OCI-LY7 (cell line): ENCODE measurements around the gene H6PD. TPM values are rescaled to one million over a fixed set of nuclear protein-coding genes. Genes with fewer than 3 reads are reported as not detected.

Source experiments
- BruUV-seq: library from RNA; stranded (reverse); fragments of 400-500 nt; replicated peaks from 2 replicates; lab custom pipeline; 2021; lab: Mats Ljungman, UMichigan
- CTCF ChIA-PET: fragments of 300-600 bp; sonication (Branson Sonifier 250); formaldehyde crosslinking; loops from one replicate; lab custom pipeline; 2022; ENCODE audit warnings: antibody characterized with exemption; ENCODE audit not compliant: unreplicated experiment; lab: Charles Lee
- POLR2A ChIA-PET: fragments of 300-600 bp; sonication (Branson Sonifier 250); formaldehyde crosslinking; loops from one replicate; lab custom pipeline; 2022; ENCODE audit warnings: antibody characterized with exemption; lab: Charles Lee
- DNase-seq: peaks from one replicate; pipeline ENCODE4 v3.0.0-alpha.2; 2015; ENCODE audit warnings: low spot score
- H2AFZ ChIP-seq: fragments of 200-600 bp; sonication (generic), shearing (Covaris generic); 2 replicates; pipeline ENCODE4 v1.6.1; 2014; ENCODE audit warnings: mild to moderate bottlenecking, antibody characterized with exemption, low read length, moderate library complexity
- H3K27ac ChIP-seq: fragments of 200-600 bp; sonication (generic); 2 replicates; pipeline ENCODE4 v1.5.1; 2014; ENCODE audit warnings: mixed run types, low read depth, mild to moderate bottlenecking, moderate library complexity, low read length, inconsistent platforms; ENCODE audit not compliant: poor library complexity, severe bottlenecking
- H3K36me3 ChIP-seq: fragments of 200-600 bp; sonication (generic); 2 replicates; pipeline ENCODE4 v1.6.1; 2014; ENCODE audit warnings: mild to moderate bottlenecking, antibody characterized with exemption, low read length, moderate library complexity, mixed read lengths; ENCODE audit not compliant: insufficient read depth
- H3K4me1 ChIP-seq: fragments of 200-600 bp; sonication (generic); 2 replicates; pipeline ENCODE4 v1.5.1; 2014; ENCODE audit warnings: mild to moderate bottlenecking, low read length; ENCODE audit not compliant: insufficient read depth, poor library complexity, severe bottlenecking
- H3K4me2 ChIP-seq: fragments of 200-600 bp; sonication (generic); 2 replicates; pipeline ENCODE4 v1.6.1; 2014; ENCODE audit warnings: mild to moderate bottlenecking, low read length
- H3K4me3 ChIP-seq: fragments of 200-600 bp; sonication (generic); 2 replicates; pipeline ENCODE4 v1.5.1; 2014; ENCODE audit warnings: mild to moderate bottlenecking, low read depth, low read length; ENCODE audit not compliant: poor library complexity, severe bottlenecking
- H3K79me2 ChIP-seq: fragments of 200-600 bp; sonication (generic); 2 replicates; pipeline ENCODE4 v1.6.1; 2016; ENCODE audit warnings: low read depth, mild to moderate bottlenecking, low read length, moderate library complexity, mixed read lengths; ENCODE audit not compliant: insufficient read depth
- H3K9me2 ChIP-seq: fragments of 200-600 bp; sonication (generic); 2 replicates; pipeline ENCODE4 v1.6.1; 2016; ENCODE audit warnings: mild to moderate bottlenecking, low read length, mixed read lengths; ENCODE audit not compliant: insufficient read depth
- H3K9me3 ChIP-seq: fragments of 200-600 bp; sonication (generic); 2 replicates; pipeline ENCODE4 v1.6.1; 2014; ENCODE audit warnings: mild to moderate bottlenecking, mixed run types, low read length, mixed read lengths
- H4K20me1 ChIP-seq: fragments of 200-600 bp; sonication (generic); 2 replicates; pipeline ENCODE4 v1.6.1; 2014; ENCODE audit warnings: mild to moderate bottlenecking, antibody characterized with exemption, low read length, moderate library complexity, mixed read lengths; ENCODE audit not compliant: insufficient read depth
- EZH2phosphoT487 ChIP-seq: fragments of 200-600 bp; sonication (generic); IDR thresholded peaks from 2 replicates; pipeline ENCODE4 v1.6.1; 2018; ENCODE audit warnings: low read depth, borderline replicate concordance, mild to moderate bottlenecking, mixed run types, antibody characterized with exemption, low read length, moderate library complexity, mixed read lengths
- intact Hi-C: fragments of 100-400 bp; cut with micrococcal nuclease; formaldehyde crosslinking; loops from one replicate; pipeline ENCODE4 v1.10.0; 2022; ENCODE audit not compliant: unreplicated experiment
- total RNA-seq, 2 experiments: library from RNA; depleted of rRNA in 1 of 2; stranded (reverse); fragments of >200 nt in 1 of 2; shearing (Covaris generic) in 1 of 2; gene quantifications; 2 replicates each; pipeline ENCODE4 v1.2.3, GENCODE V29; 2014 to 2022
- TF ChIP-seq, protein P1 (sequence below): fragments of 200-600 bp; sonication (generic); conservative IDR thresholded peaks from 2 replicates; pipeline ENCODE4 v1.5.1; 2014; ENCODE audit warnings: mild to moderate bottlenecking, antibody characterized with exemption, low read length, moderate library complexity, mixed read lengths

Gene H6PD
- total RNA-seq, 2 experiments from 2014 or later: 8.5 to 22.1 TPM

- Histone ChIP-seq H3K79me2 (no peaks in the 10 kb centered on the region), H3K9me3 (peaks cover 5% of the 10 kb centered on the region; the same call in 1 of the 2 replicates), H3K36me3 (no peaks in the 10 kb centered on the region), H3K4me3 (no peak overlapping the region), H3K4me1 (no peaks in the 10 kb centered on the region), H4K20me1 (no peaks in the 10 kb centered on the region), H3K27ac (no peak overlapping the region), H2AFZ (no peak overlapping the region), H3K4me2 (no peak overlapping the region), H3K9me2 (no peaks in the 10 kb centered on the region)
- ChIA-PET POLR2A (interaction anchor here (0.7 kb wide), 1 partner anchor 13 kb away, joined by 3 read pairs; no protein-coding TSS in a partner anchor), CTCF (no interaction called here)
- no TSS peak for BruUV-seq
- no peak for TF ChIP-seq EZH2phosphoT487
- TF ChIP-seq, protein P1, sequence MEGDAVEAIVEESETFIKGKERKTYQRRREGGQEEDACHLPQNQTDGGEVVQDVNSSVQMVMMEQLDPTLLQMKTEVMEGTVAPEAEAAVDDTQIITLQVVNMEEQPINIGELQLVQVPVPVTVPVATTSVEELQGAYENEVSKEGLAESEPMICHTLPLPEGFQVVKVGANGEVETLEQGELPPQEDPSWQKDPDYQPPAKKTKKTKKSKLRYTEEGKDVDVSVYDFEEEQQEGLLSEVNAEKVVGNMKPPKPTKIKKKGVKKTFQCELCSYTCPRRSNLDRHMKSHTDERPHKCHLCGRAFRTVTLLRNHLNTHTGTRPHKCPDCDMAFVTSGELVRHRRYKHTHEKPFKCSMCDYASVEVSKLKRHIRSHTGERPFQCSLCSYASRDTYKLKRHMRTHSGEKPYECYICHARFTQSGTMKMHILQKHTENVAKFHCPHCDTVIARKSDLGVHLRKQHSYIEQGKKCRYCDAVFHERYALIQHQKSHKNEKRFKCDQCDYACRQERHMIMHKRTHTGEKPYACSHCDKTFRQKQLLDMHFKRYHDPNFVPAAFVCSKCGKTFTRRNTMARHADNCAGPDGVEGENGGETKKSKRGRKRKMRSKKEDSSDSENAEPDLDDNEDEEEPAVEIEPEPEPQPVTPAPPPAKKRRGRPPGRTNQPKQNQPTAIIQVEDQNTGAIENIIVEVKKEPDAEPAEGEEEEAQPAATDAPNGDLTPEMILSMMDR: no peak
- intact Hi-C loops: no loop called here
- no peak for DNase-seq
These were observed 19.0 kb downstream of the H6PD start for GRCh38 chr1:9253453-9254105.

DNA sequence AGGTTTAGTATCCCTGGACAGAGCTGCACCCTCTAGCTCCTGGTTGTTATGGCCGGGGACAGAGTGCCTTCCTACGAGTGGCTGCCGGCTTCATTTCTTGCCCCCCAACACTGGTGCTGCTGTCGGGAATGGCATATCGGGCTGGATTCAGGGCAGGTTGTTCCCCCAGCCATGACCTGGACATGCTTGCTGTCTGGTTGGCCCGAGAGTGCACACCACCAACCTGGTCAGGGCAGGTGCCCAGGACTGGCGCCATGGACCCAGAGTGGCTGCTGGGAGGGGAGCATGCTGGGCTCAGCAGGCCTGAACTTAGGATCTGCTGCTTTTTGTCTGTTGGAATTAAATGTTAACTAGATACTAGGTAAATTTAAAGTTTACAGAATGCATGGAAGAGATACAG, 21.8 kb downstream of the H6PD start:
- H4K20me1 ChIP-seq: no peaks in the 10 kb centered on the region
- intact Hi-C loops: no loop called here
- no peak overlapping the region for H3K4me3 ChIP-seq
- H3K36me3 ChIP-seq: no peaks in the 10 kb centered on the region
- H3K27ac ChIP-seq: no peak overlapping the region
- CTCF ChIA-PET: no interaction called here
- H3K9me3 ChIP-seq: peaks cover 18% of the 10 kb centered on the region
- no peak overlapping the region for H3K4me2 ChIP-seq
- POLR2A ChIA-PET: interaction anchor here (0.5 kb wide), 1 partner anchor 259 kb away, joined by 3 read pairs; no protein-coding TSS in a partner anchor
- H3K4me1 ChIP-seq: no peaks in the 10 kb centered on the region
- TF ChIP-seq EZH2phosphoT487: no peak
- TF ChIP-seq, protein P1: no peak
- no peaks in the 10 kb centered on the region for H3K79me2 ChIP-seq
- no peaks in the 10 kb centered on the region for H3K9me2 ChIP-seq
- no peak for DNase-seq
- no TSS peak for BruUV-seq
- no peak overlapping the region for H2AFZ ChIP-seq

DNA sequence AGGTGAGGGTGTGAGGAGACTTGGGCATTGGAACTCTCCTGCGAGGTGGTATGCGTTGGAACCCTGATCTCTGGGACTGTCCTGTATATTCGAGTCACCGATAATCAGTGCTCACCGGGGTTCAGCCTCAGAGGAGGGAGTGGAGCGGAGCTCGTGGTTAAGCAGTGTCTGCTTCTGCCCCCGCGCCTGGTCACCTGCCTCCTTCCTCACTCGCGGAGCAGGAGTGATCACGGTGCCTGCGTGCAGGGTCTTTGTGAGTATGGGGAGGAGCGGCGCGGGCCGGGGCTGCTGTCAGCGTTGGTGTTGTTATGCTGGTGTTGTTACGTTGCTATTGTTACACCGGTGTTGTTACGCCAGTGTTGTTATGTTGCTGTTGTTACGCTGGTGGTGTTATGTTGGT, 23.3 kb downstream of the H6PD start:
- DNase-seq: no peak
- intact Hi-C loops: no loop called here
- CTCF ChIA-PET: no interaction called here
- Histone ChIP-seq H3K9me3 (peaks cover 18% of the 10 kb centered on the region), H3K4me1 (no peaks in the 10 kb centered on the region), H3K36me3 (no peaks in the 10 kb centered on the region), H3K27ac (no peak overlapping the region), H4K20me1 (no peaks in the 10 kb centered on the region), H3K4me3 (no peak overlapping the region), H3K4me2 (no peak overlapping the region), H2AFZ (no peak overlapping the region), H3K79me2 (no peaks in the 10 kb centered on the region), H3K9me2 (no peaks in the 10 kb centered on the region)
- TF ChIP-seq EZH2phosphoT487: no peak
- TF ChIP-seq, protein P1: no peak
- POLR2A ChIA-PET: no interaction called here
- BruUV-seq: no TSS peak
